ENCODE data around the gene ZSWIM8.

Gene ZSWIM8

GRCh38 chr10:73810735-73811465 lies 25.5 kb downstream of the ZSWIM8 start:
- no peak for TF ChIP-seq CTCF (IDR thresholded peaks at IDR 0.05; ENCODE audit: control extremely low read depth, extremely low read depth, low read depth, missing control alignments)
- DNase-seq (ENCODE audit: extremely low spot score): peak; percentile 55
- POLR2A ChIA-PET: interaction anchor here (0.5 kb wide), 2 partner anchors 15 to 23 kb away, joined by 3 to 6 read pairs; no protein-coding TSS in a partner anchor
- CTCF ChIA-PET: interaction anchor here (0.7 to 2.6 kb wide), 8 partner anchors 18 to 129 kb away, joined by 3 to 13 read pairs (median 4); a partner anchor contains a TSS

- CTCF ChIA-PET: interaction anchor here (1.5 to 2.3 kb wide), 2 partner anchors 16 to 67 kb away, joined by 3 to 10 read pairs; no protein-coding TSS in a partner anchor
- no peak for DNase-seq (ENCODE audit: extremely low spot score)
- no peak for TF ChIP-seq CTCF (IDR thresholded peaks at IDR 0.05; ENCODE audit: control extremely low read depth, extremely low read depth, low read depth, missing control alignments)
- POLR2A ChIA-PET: no interaction called here
Observed at GRCh38 chr10:73812657-73813056, 27.3 kb downstream of the ZSWIM8 start.

GRCh38 chr10:73813333-73813732 lies 27.9 kb downstream of the ZSWIM8 start:
- ChIA-PET POLR2A (no interaction called here), CTCF (interaction anchor here (2.3 to 4.2 kb wide), 2 partner anchors 12 to 15 kb away, joined by 10 to 23 read pairs; no protein-coding TSS in a partner anchor)

GRCh38 chr10:73814276-73814895 lies 29.0 kb downstream of the ZSWIM8 start:
- CTCF ChIA-PET: interaction anchor here (0.7 to 4.2 kb wide), 8 partner anchors 11 to 126 kb away, joined by 3 to 23 read pairs (median 3); no protein-coding TSS in a partner anchor
- TF ChIP-seq CTCF (IDR thresholded peaks at IDR 0.05; ENCODE audit: control extremely low read depth, extremely low read depth, low read depth, missing control alignments): no peak
- DNase-seq (ENCODE audit: extremely low spot score): no peak
- POLR2A ChIA-PET: no interaction called here

More at GRCh38 chr10:73813333-73813732, 27.9 kb downstream of the ZSWIM8 start:
- DNase-seq (ENCODE audit: extremely low spot score): no peak
- no peak for TF ChIP-seq CTCF (IDR thresholded peaks at IDR 0.05; ENCODE audit: control extremely low read depth, extremely low read depth, low read depth, missing control alignments)

- DNase-seq (ENCODE audit: extremely low spot score): no peak
- no peak for TF ChIP-seq CTCF (IDR thresholded peaks at IDR 0.05; ENCODE audit: control extremely low read depth, extremely low read depth, low read depth, missing control alignments)
- CTCF ChIA-PET: interaction anchor here (0.7 to 4.2 kb wide), 11 partner anchors 10 to 126 kb away, joined by 3 to 23 read pairs (median 3); no protein-coding TSS in a partner anchor
- POLR2A ChIA-PET: interaction anchor here (0.6 kb wide), 1 partner anchor 11 kb away, joined by 3 read pairs; no protein-coding TSS in a partner anchor
Observed at GRCh38 chr10:73814896-73815718, 29.7 kb downstream of the ZSWIM8 start.

GRCh38 chr10:73815719-73816030 lies 30.3 kb downstream of the ZSWIM8 start:
- ChIA-PET POLR2A (interaction anchor here (0.6 to 1.0 kb wide), 2 partner anchors 11 to 71 kb away, joined by 3 read pairs; no protein-coding TSS in a partner anchor), CTCF (interaction anchor here (1.2 to 4.2 kb wide), 6 partner anchors 9 to 126 kb away, joined by 3 to 23 read pairs (median 4); no protein-coding TSS in a partner anchor)
- no peak for DNase-seq (ENCODE audit: extremely low spot score)
- no peak for TF ChIP-seq CTCF (IDR thresholded peaks at IDR 0.05; ENCODE audit: control extremely low read depth, extremely low read depth, low read depth, missing control alignments)

All from GM10248 (cell line).